UCSD-AML1 (cell line): ENCODE measurements around the gene PRPS2.

Source experiments
- DNase-seq: peaks from one replicate; lab custom pipeline; 2025; ENCODE audit not compliant: unreplicated experiment; lab: John Stamatoyannopoulos, UW

Gene PRPS2

GRCh38 chrX:12814420-12814819 lies 23.2 kb downstream of the PRPS2 start:
- DNase-seq, result peak; percentile 23

- no peak for DNase-seq
These were observed 26.3 kb downstream of the PRPS2 start for GRCh38 chrX:12817528-12817927.

- no peak for DNase-seq
These were observed 28.0 kb downstream of the PRPS2 start for GRCh38 chrX:12819222-12819621.

GRCh38 chrX:12820737-12821136 lies 29.5 kb downstream of the PRPS2 start:
- DNase-seq, result no peak

GRCh38 chrX:12824944-12825343 lies 33.7 kb downstream of the PRPS2 start:
- DNase-seq, result no peak

GRCh38 chrX:12825801-12826200 lies 34.6 kb downstream of the PRPS2 start:
- no peak for DNase-seq

GRCh38 chrX:12843061-12843667 lies 52.0 kb downstream of the PRPS2 start:
- DNase-seq, result no peak

- DNase-seq, result no peak
These were observed 52.6 kb downstream of the PRPS2 start for GRCh38 chrX:12843668-12844279.

- DNase-seq, result no peak
These were observed 53.1 kb downstream of the PRPS2 start for GRCh38 chrX:12844319-12844718.

- DNase-seq, result peak; percentile 27
These were observed 74.1 kb downstream of the PRPS2 start for GRCh38 chrX:12865359-12865758.

GRCh38 chrX:12866451-12867377 lies 75.5 kb downstream of the PRPS2 start, which contains the start of gene TLR7:
TLR7 (plus strand) TSS chrX:12867072; CDS start chrX:12867579, 507 bp downstream.
- DNase-seq, result no peak

GRCh38 chrX:12867685-12868084 lies 76.5 kb downstream of the PRPS2 start:
- no peak for DNase-seq

- DNase-seq, result no peak
These were observed 77.5 kb downstream of the PRPS2 start for GRCh38 chrX:12868747-12869146.

- DNase-seq, result no peak
These were observed 80.0 kb downstream of the PRPS2 start for GRCh38 chrX:12871257-12871656.

GRCh38 chrX:12872741-12873140 lies 81.5 kb downstream of the PRPS2 start:
- DNase-seq, result no peak
